Measurements from ENCODE around the gene ESYT3. TPM values are rescaled to one million over a fixed set of nuclear protein-coding genes. Genes with fewer than 3 reads are reported as not detected.

Gene ESYT3
- total RNA-seq, 2 donors from 2014 or later = not detected

DNA sequence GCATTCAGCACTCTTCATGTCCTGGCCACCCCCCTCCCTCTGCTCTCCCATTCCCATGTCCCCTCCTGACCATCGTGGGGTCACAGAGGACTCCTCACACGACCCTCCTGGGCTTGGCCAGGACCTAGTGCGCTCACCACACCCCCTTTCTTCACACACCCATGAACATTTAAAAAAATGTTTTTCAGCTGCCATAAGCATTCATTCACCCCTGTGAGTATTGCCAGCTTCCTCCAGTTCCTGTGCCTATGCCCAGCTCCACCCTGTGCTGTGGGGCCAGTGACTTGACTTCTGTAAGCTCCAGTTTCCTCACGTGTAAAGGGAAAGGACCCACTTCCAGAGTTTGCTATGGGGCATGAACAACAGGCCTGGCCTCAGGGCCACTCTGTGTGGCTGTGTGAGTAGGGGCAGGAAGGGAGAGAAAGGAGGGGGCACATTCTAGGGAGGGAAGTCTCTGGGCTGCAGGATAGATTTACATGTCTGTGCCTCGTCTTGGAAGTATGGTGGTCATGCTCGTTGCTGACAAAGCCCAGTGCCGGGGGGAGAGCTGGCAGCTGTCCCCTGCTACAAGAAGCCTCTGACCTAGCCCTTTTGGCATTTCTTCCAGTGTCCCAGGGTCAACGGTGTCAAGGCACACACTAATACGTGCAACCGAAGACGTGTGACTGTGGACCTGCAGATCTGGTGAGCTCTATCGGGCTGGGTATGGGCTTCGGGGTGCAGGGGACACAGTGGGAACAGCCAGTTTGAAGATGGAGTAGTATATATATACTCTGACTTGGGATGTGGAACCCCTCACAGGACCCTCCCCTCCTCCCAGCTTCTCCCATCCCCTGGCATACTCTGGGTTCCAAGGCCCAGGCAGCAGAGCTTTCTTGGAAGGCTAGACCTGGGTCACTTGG is 22.8 kb downstream of the ESYT3 start:
- no peak for ATAC-seq
- no peaks in the 10 kb centered on the region for H3K9me3 Mint-ChIP-seq
- H3K4me1 Mint-ChIP-seq (ENCODE audit: low read depth in 2 of 2) = no peaks in the 10 kb centered on the region
- H3K27ac Mint-ChIP-seq = no peak overlapping the region
- H3K27me3 Mint-ChIP-seq = no peaks in the 10 kb centered on the region
- no peaks in the 10 kb centered on the region for H3K36me3 Mint-ChIP-seq
- DNase-seq (ENCODE audit: low spot score) = no peak
- no peak overlapping the region for H3K4me3 Mint-ChIP-seq

DNA sequence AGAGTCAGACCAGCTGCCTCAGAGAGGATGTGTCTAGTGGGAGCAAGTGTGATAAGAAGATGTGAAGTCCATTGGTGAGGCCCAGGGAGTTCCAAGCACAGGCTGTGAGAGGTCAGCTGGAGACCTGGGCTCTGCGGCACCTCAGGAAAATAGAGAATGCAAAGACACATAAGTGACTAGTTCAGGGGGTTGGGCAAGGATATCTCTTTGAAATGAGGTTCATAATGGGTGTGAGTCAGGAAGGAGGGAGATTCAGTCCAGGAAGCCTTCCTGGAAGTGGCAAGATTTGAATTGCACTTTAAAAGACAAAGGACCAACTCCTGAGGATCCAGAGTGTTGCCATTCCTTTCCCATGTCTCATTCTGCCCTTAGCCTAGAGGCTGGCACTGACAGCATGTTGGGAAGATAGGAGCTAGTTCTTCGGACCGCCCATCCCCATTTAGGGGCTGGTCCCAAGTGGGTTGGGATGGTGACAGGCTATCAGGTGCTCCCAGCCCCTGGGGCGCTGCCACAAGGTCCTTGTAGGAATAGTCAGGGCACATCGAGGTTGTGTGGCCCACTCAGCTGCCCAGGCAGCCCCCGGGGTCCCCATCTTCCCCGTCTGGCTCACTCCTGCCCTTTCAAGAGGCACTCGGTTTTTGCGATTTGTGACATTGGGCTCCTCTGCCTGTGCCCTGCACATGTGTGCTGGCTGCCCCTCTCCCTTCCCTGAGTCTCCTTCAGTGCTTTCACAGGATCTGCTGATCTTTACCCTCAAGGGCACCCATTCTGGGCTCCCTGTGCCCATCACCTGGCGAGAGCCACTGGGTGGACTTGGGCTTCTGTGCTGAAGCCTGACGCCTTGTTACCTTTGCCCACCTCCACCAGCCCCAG is 23.7 kb downstream of the ESYT3 start:
- H3K9me3 Mint-ChIP-seq = no peaks in the 10 kb centered on the region
- DNase-seq (ENCODE audit: low spot score) = no peak
- H3K27ac Mint-ChIP-seq = no peak overlapping the region

DNA sequence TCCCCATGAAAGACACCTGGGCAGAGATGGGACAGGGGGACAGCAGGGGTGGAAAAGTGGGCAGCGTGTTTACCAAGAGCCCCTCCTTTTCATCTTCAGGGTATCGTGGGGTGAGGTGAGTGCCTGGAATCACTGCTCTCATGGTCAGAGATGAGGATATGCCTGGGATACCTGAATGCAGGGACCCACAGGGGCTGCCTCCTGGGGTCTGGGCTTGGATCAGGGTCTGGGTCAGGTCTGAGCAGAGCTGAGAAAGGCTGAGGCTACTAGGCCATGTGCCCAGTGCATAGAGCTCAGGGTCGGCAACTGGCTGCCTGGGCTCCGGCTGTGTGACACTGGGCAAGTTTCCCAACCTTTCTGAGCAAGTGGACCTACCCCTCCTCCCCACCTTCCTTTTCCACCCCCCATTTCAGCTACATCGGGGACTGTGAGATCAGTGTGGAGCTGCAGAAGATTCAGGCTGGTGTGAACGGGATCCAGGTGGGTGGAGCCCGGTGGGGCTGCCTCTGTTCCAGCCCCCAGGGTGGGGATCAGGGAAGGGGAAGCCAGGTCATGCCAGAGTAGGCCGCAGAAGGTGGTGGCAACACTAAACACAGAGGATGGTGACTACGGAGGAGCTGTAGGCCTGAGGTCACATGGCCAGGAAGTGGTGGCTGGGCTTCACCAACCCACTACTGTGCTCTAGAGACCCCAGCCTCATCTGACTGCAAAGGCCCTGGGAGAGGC is 24.5 kb downstream of the ESYT3 start:
- no peak overlapping the region for H3K4me3 Mint-ChIP-seq
- DNase-seq (ENCODE audit: low spot score) = no peak
- H3K4me1 Mint-ChIP-seq (ENCODE audit: low read depth in 2 of 2) = no peaks in the 10 kb centered on the region
- ATAC-seq = no peak
- no peaks in the 10 kb centered on the region for H3K9me3 Mint-ChIP-seq
- no peak overlapping the region for H3K27ac Mint-ChIP-seq
- H3K36me3 Mint-ChIP-seq = no peaks in the 10 kb centered on the region
- H3K27me3 Mint-ChIP-seq = no peaks in the 10 kb centered on the region

More for the DNA sequence above, 23.7 kb downstream of the ESYT3 start:
- Mint-ChIP-seq H3K4me3 (no peak overlapping the region), H3K4me1 (ENCODE audit: low read depth in 2 of 2) (no peaks in the 10 kb centered on the region), H3K36me3 (no peaks in the 10 kb centered on the region), H3K27me3 (no peaks in the 10 kb centered on the region)
- no peak for ATAC-seq

DNA sequence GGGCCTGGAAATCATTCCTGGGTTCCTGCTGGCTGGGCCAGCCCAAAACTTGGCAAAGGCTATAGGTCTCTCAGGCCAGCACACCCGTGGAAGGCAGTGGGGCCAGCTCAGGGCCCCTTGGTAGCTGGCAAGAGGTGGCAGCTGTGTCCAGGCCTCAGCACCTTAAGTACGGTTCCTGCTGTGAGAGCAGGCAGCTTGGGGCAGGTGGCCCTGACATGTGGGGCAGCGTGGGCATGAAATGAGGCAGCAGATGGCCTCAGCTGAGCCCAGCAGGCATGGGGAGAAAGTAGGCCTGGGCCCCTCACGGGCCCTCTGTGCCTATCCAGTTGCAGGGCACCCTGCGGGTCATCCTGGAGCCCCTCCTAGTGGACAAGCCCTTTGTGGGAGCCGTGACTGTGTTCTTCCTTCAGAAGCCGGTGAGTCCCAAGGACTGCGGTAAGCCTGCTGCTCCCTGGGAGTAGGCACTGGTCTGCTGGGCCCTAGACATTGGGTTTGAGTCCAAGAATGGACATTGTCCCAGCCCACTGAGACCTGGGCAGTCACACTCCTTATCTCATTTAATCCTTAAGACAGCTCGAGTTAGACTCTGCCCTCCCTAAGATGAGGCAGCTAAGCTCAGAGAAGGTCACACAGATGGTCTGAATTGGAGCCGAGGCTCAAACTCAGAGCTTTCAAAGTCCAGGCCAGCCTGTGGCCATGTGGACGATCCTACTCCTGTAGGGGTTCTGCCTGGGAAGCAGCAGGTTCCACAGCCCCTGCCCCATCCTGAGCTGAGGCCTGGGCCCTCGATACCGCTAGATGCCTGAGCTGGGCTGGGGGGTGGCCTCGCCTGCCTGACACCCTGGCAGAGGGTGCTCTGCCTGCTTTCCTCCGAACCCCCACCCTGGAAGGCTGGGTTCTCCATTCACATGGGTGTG is 25.5 kb downstream of the ESYT3 start:
- DNase-seq (ENCODE audit: low spot score) (no peak), ATAC-seq (no peak)
- H3K4me1 Mint-ChIP-seq (ENCODE audit: low read depth in 2 of 2) = no peaks in the 10 kb centered on the region
- no peaks in the 10 kb centered on the region for H3K9me3 Mint-ChIP-seq
- no peaks in the 10 kb centered on the region for H3K36me3 Mint-ChIP-seq
- H3K27ac Mint-ChIP-seq = no peak overlapping the region
- no peaks in the 10 kb centered on the region for H3K27me3 Mint-ChIP-seq
- no peak overlapping the region for H3K4me3 Mint-ChIP-seq

DNA sequence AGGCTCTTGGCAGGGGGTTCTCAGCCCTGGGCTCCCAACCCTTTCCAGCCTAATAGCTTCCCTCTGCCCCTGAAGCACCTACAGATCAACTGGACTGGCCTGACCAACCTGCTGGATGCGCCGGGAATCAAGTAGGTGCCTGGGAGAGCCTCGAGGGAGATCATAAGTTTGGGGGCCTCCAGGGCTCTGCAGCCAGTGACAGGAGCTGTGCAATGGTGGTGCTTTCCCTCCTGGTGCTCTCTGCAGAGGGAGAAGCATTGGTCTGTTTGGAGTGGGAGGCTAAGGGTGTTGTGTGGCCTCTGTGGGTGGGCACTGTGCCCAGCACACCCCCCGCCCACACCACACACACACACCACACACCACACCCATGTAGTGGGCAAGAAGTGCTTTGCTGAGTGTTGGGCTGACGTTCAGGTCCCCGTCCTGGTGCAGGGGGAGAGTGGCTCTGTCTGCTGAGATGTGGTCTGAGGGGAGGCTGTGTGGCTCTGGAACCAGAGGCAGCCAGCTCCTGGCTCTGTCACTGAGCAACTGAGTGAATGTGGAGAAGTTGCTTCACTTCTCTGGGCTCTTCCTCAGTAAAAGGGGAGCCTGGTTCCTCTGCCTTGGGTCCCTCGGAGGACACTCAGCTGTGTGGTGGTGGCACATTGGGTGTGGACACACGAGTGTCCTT is 26.3 kb downstream of the ESYT3 start:
- no peaks in the 10 kb centered on the region for H3K36me3 Mint-ChIP-seq
- H3K27ac Mint-ChIP-seq = no peak overlapping the region
- H3K9me3 Mint-ChIP-seq = no peaks in the 10 kb centered on the region
- H3K27me3 Mint-ChIP-seq = peaks cover 0 to 2% of the 10 kb centered on the region in 2 donors
- no peaks in the 10 kb centered on the region for H3K4me1 Mint-ChIP-seq (ENCODE audit: low read depth in 2 of 2)
- no peak overlapping the region for H3K4me3 Mint-ChIP-seq
- no peak for DNase-seq (ENCODE audit: low spot score)
- ATAC-seq = no peak

DNA sequence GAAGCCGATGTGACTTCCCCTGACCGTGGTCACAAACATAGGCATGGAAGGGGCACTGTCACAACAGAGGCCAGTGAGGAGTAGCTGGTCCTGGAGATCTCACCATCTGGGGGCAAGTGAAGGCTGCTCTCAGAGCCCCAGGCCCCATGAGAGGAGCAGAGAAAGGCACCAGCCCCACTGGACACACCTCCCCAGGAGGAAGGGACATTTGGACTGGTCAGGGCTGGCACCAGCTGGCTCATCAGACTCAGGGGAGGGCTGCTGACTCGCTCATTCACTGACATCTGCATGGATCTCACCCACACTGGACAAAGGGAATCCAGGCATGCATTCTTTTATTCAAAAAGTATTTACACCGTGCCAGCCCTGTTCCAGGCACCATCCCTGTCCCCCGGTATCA is 26.8 kb downstream of the ESYT3 start:
- Mint-ChIP-seq H3K27me3 (peaks cover 0 to 2% of the 10 kb centered on the region in 2 donors), H3K4me3 (no peak overlapping the region), H3K9me3 (no peaks in the 10 kb centered on the region), H3K4me1 (ENCODE audit: low read depth in 2 of 2) (no peaks in the 10 kb centered on the region), H3K36me3 (no peaks in the 10 kb centered on the region), H3K27ac (no peak overlapping the region)
- DNase-seq (ENCODE audit: low spot score) = no peak
- ATAC-seq = no peak

DNA sequence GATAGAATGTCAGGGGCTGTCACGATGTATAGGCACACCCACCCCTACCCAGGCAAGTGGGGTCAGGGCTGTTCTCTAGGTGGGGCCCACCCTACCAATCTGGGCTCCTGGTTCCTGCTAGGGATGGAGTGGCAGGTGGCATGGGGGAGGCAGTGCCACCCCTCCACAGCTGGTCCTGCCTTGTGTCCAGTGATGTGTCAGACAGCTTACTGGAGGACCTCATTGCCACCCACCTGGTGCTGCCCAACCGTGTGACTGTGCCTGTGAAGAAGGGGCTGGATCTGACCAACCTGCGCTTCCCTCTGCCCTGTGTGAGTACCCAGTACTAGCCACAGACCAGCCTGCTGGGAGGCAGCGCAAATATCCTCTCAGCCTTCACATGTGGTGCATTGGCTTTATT is 27.5 kb downstream of the ESYT3 start:
- no peak for DNase-seq (ENCODE audit: low spot score)
- Mint-ChIP-seq H3K27me3 (peaks cover 0 to 2% of the 10 kb centered on the region in 2 donors), H3K4me3 (no peak overlapping the region), H3K36me3 (no peaks in the 10 kb centered on the region), H3K9me3 (no peaks in the 10 kb centered on the region), H3K4me1 (ENCODE audit: low read depth in 2 of 2) (no peaks in the 10 kb centered on the region), H3K27ac (no peak overlapping the region)
- no peak for ATAC-seq

DNA sequence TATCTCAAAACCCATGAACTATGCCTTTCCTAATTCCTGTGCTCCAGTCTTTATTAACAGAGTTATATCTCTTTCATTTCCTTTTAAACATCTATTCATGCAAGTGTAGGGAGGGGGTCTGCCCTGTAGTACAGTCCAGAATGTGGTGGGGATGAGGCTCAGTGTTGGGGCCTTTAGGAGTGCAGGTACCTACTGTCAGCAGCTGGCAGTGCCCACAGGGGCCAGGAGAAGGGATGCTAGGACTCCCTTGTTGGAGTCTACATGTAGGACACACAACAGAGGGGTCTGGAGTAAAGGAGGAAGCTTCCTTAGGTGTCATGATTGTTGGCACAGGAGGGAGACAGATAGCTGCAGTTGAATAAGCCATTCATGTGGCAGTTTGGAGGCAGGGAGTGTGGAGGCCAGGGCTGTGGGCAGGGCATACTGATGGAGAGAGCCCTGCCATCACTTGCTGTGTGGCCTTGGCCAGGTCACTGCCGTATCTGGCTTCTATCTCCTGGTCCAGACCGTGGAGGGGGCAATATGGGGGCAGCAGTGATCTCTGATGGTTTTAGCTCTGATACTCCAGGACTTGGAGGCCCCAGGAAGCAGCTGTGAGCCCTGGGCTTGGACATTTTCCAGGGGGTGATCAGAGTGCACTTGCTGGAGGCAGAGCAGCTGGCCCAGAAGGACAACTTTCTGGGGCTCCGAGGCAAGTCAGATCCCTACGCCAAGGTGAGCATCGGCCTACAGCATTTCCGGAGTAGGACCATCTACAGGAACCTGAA is 29.5 kb downstream of the ESYT3 start:
- DNase-seq (ENCODE audit: low spot score) (no peak), ATAC-seq (no peak)
- Mint-ChIP-seq H3K9me3 (no peaks in the 10 kb centered on the region), H3K4me3 (no peak overlapping the region), H3K36me3 (no peaks in the 10 kb centered on the region), H3K4me1 (ENCODE audit: low read depth in 2 of 2) (no peaks in the 10 kb centered on the region), H3K27ac (no peak overlapping the region), H3K27me3 (peaks cover 0 to 2% of the 10 kb centered on the region in 2 donors)

DNA sequence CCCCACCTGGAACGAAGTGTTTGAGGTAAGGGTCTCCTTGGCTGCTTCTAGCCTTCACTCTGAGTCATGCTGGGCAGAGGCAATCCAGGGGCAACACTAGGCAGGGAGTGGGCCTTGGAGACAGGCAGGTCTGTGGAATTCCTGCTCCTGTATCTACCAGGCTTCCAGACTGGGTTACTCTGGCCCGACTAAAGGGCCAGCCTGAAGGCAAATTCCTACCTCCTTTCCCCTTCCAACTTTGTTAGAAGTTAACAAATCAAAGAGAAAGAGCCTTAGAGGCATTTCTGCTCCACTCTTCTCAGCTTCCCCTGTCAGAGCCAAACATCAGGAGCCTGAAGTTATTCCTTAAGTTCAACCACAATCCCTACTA is 30.1 kb downstream of the ESYT3 start:
- H3K4me1 Mint-ChIP-seq (ENCODE audit: low read depth in 2 of 2) = no peaks in the 10 kb centered on the region
- DNase-seq (ENCODE audit: low spot score) (no peak), ATAC-seq (no peak)
- H3K9me3 Mint-ChIP-seq = no peaks in the 10 kb centered on the region
- peaks cover 0 to 2% of the 10 kb centered on the region in 2 donors for H3K27me3 Mint-ChIP-seq
- no peak overlapping the region for H3K4me3 Mint-ChIP-seq
- H3K36me3 Mint-ChIP-seq = no peaks in the 10 kb centered on the region
- H3K27ac Mint-ChIP-seq = no peak overlapping the region

DNA sequence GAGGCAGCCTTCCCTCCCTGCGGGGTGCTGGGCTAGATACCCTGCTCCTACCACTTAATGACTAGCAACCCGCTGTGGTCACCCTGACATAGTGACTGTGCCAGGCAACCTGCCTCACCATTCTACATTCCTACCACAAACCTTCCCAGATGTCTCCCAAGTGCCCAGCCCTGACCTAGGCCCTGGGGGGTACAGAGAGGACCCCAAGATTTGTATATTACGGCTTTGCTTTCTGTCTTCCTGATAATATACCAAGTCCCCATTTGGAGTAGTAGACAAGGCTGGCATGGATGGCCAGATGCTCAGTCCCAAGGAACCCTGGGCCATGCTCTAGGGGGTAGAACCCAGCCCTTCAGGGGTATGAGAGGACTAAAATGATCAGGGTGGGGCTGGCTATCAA is 31.0 kb downstream of the ESYT3 start:
- H3K27me3 Mint-ChIP-seq = peaks cover 0 to 2% of the 10 kb centered on the region in 2 donors
- H3K4me3 Mint-ChIP-seq = no peak overlapping the region
- no peak for ATAC-seq
- H3K36me3 Mint-ChIP-seq = no peaks in the 10 kb centered on the region
- H3K27ac Mint-ChIP-seq = no peak overlapping the region
- no peaks in the 10 kb centered on the region for H3K4me1 Mint-ChIP-seq (ENCODE audit: low read depth in 2 of 2)
- no peak for DNase-seq (ENCODE audit: low spot score)
- H3K9me3 Mint-ChIP-seq = no peaks in the 10 kb centered on the region

DNA sequence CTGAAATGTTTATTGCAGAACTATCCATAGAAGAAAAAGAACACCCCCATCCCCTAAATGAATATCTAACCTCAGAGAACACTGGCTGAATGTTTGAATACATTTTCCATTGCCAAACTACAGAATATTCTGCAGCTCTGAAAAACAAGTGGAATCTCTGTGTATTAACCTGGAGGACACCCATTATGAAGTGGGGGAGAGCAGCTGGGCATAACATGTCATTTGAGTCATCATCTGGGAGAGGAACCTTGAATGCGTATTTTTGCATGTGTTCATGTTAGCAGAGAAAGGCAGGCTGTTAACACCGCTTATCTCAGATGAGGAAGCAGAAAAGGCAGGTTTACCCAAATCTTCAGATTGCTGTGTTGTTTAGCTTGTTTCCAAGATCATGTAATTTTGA is 31.5 kb downstream of the ESYT3 start:
- Mint-ChIP-seq H3K36me3 (no peaks in the 10 kb centered on the region), H3K9me3 (no peaks in the 10 kb centered on the region), H3K27me3 (peaks cover 0 to 2% of the 10 kb centered on the region in 2 donors), H3K4me3 (no peak overlapping the region), H3K27ac (no peak overlapping the region), H3K4me1 (ENCODE audit: low read depth in 2 of 2) (no peaks in the 10 kb centered on the region)
- DNase-seq (ENCODE audit: low spot score) (no peak), ATAC-seq (no peak)

DNA sequence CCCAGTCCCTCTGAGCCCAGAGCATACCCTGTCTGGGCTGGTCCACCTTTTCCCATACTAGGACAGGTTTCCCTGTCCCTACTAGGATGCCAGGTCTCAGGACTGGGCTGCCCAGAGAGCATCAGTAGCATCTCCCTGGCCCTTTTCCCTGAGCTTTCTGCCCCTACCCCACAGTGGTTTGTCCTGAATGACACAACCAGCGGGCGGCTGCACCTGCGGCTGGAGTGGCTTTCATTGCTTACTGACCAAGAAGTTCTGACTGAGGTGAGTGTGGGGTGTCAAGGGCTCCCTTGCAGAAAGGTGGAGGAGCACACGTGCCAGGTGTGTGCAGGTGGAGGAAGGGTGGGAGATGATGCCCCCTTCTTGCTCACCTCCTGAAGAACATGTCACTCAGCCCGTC is 33.5 kb downstream of the ESYT3 start:
- Mint-ChIP-seq H3K4me1 (ENCODE audit: low read depth in 2 of 2) (no peaks in the 10 kb centered on the region), H3K27ac (no peak overlapping the region), H3K27me3 (peaks cover 0 to 2% of the 10 kb centered on the region in 2 donors), H3K9me3 (no peaks in the 10 kb centered on the region), H3K4me3 (no peak overlapping the region), H3K36me3 (no peaks in the 10 kb centered on the region)
- ATAC-seq (no peak), DNase-seq (ENCODE audit: low spot score) (no peak)

Data from natural killer cell treated with Interleukin-12 subunit alpha and Interleukin-12 subunit beta and Interleukin-15 and Interleukin-18, amount 100 ng/mL, for 72 hours (primary cell).